ENCODE measurements around the gene LBP.

The LBP gene

DNA sequence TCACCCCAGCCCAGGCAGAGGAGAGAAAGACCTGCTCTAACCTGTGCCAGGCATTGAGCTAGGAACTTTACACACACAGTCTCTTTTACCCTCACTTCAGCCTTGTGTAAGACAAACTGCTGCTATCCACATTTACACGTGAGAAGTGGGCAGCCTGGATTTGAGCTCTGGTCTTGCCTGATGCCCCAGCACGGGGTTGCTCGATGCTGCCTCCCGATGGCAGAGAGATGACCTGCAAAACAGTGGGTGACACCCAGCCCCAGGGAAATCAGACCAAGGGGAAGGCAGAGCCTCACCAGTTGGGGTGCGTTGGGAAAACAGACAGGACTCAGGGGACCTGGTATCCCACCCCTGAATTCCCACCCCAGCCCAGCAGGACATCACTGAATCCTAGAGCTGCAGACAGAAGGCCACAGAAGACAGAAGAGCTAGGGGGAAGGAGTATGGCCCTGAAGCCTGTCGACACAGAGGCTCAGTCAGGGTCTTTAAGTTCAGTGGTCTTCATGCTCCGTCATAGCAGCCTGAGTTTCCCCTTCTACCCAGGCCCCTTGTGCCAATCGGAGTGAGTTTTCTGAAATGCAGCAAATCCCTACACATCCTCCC is 41.3 kb upstream of the LBP start:
- no peak overlapping the region for H3K4me3 ChIP-seq (ENCODE audit: low read depth, low read length)
- TF ChIP-seq ZNF654 (tag by site-specific recombination; IDR thresholded peaks at IDR 0.05; ENCODE audit: low read depth) (peak; percentile 17), ZNF174 (tag by site-specific recombination; IDR thresholded peaks at IDR 0.05) (no peak), ZNF416 (tag by site-specific recombination; IDR thresholded peaks at IDR 0.05) (no peak), ZNF426 (tag by site-specific recombination; IDR thresholded peaks at IDR 0.05) (no peak)
- TF ChIP-seq, protein P1, sequence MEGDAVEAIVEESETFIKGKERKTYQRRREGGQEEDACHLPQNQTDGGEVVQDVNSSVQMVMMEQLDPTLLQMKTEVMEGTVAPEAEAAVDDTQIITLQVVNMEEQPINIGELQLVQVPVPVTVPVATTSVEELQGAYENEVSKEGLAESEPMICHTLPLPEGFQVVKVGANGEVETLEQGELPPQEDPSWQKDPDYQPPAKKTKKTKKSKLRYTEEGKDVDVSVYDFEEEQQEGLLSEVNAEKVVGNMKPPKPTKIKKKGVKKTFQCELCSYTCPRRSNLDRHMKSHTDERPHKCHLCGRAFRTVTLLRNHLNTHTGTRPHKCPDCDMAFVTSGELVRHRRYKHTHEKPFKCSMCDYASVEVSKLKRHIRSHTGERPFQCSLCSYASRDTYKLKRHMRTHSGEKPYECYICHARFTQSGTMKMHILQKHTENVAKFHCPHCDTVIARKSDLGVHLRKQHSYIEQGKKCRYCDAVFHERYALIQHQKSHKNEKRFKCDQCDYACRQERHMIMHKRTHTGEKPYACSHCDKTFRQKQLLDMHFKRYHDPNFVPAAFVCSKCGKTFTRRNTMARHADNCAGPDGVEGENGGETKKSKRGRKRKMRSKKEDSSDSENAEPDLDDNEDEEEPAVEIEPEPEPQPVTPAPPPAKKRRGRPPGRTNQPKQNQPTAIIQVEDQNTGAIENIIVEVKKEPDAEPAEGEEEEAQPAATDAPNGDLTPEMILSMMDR (tag by site-specific recombination; IDR thresholded peaks at IDR 0.05), result 0 out of 2 replicates have a peak, but pooled peaks have one; percentile 13
- POLR2A ChIA-PET, result interaction anchor here (0.5 kb wide), 1 partner anchor 256 kb away, joined by 3 read pairs; no protein-coding TSS in a partner anchor

DNA sequence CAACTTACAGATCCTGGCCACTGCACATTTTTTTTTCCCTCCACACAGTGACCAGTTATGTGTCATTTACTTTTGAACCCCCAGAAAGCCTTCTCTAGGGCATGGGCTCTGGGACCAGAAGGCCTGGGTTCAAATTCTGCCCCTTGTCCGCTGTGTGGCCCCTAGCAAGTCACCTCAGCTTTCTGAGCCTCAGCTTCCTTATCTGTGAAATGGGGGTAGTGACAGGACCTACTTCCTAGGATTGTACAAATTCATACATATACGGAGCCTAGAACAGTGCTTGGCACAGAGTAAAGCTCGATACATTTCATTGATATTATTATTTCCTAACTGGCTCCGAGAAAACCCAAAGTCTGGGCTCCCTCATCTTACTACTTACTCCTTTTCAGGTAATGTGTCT is 40.7 kb upstream of the LBP start:
- CTCF ChIA-PET, result interaction anchor here (0.6 to 1.9 kb wide), 11 partner anchors 10 to 941 kb away, joined by 3 to 5 read pairs (median 4); no protein-coding TSS in a partner anchor
- no peak overlapping the region for H3K4me3 ChIP-seq (ENCODE audit: low read depth, low read length)
- POLR2A ChIA-PET, result no interaction called here
- no peak for TF ChIP-seq BCL11B (tag by site-specific recombination; IDR thresholded peaks at IDR 0.05; ENCODE audit: low read depth)
- TF ChIP-seq, protein P2, sequence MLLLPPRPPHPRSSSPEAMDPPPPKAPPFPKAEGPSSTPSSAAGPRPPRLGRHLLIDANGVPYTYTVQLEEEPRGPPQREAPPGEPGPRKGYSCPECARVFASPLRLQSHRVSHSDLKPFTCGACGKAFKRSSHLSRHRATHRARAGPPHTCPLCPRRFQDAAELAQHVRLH (tag by site-specific recombination; IDR thresholded peaks at IDR 0.05), result no peak
- no peaks in the 10 kb centered on the region for H3K4me1 ChIP-seq (ENCODE audit: control insufficient read depth, insufficient read depth, low read length)
- no peaks in the 10 kb centered on the region for H3K36me3 ChIP-seq (ENCODE audit: control insufficient read depth in 2 of 2, insufficient read depth in 1 of 2, low read length in 2 of 2)
- H3K27ac ChIP-seq (ENCODE audit: extremely low read depth, low read depth, low read length), result no peak overlapping the region
- no peaks in the 10 kb centered on the region for H3K9me3 ChIP-seq (ENCODE audit: control insufficient read depth, insufficient read depth, low read depth, low read length)

More for the DNA sequence above, 41.3 kb upstream of the LBP start:
- CTCF ChIA-PET, result interaction anchor here (0.6 to 1.9 kb wide), 14 partner anchors 10 to 940 kb away, joined by 3 to 5 read pairs (median 4); no protein-coding TSS in a partner anchor
- H3K4me1 ChIP-seq (ENCODE audit: control insufficient read depth, insufficient read depth, low read length), result no peaks in the 10 kb centered on the region
- H3K27ac ChIP-seq (ENCODE audit: extremely low read depth, low read depth, low read length), result no peak overlapping the region
- H3K9me3 ChIP-seq (ENCODE audit: control insufficient read depth, insufficient read depth, low read depth, low read length), result no peaks in the 10 kb centered on the region
- H3K36me3 ChIP-seq (ENCODE audit: control insufficient read depth in 2 of 2, insufficient read depth in 1 of 2, low read length in 2 of 2), result no peaks in the 10 kb centered on the region

DNA sequence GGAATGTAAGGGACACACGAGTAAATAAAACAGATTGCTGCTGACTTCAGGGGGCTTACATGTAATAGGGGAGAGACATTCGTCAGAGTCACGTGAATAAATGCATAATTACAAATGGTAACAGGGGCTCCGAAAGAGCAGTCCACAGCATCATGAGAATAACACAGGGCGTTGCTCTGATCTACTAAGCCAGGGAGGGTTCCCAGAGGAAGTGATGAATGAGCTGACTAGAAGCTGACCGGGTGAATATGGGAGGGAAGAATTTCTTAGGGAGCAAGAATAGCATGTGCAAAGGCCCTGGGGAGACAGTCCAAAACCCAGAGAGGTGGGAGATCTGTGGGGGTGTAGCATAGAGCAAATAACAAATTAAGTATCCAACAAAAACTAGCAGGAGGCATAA is 39.9 kb upstream of the LBP start:
- no peaks in the 10 kb centered on the region for H3K36me3 ChIP-seq (ENCODE audit: control insufficient read depth in 2 of 2, insufficient read depth in 1 of 2, low read length in 2 of 2)
- no peaks in the 10 kb centered on the region for H3K9me3 ChIP-seq (ENCODE audit: control insufficient read depth, insufficient read depth, low read depth, low read length)
- ChIA-PET CTCF (interaction anchor here (1.9 kb wide), 1 partner anchor 54 kb away, joined by 4 read pairs; no protein-coding TSS in a partner anchor), POLR2A (no interaction called here)
- H3K4me1 ChIP-seq (ENCODE audit: control insufficient read depth, insufficient read depth, low read length), result no peaks in the 10 kb centered on the region
- H3K27ac ChIP-seq (ENCODE audit: extremely low read depth, low read depth, low read length), result no peak overlapping the region
- TF ChIP-seq ZNF623 (tag by site-specific recombination; IDR thresholded peaks at IDR 0.05) (peak; percentile 74), ZNF311 (tag by site-specific recombination; IDR thresholded peaks at IDR 0.05; ENCODE audit: borderline replicate concordance) (no peak)
- no peak overlapping the region for H3K4me3 ChIP-seq (ENCODE audit: low read depth, low read length)

DNA sequence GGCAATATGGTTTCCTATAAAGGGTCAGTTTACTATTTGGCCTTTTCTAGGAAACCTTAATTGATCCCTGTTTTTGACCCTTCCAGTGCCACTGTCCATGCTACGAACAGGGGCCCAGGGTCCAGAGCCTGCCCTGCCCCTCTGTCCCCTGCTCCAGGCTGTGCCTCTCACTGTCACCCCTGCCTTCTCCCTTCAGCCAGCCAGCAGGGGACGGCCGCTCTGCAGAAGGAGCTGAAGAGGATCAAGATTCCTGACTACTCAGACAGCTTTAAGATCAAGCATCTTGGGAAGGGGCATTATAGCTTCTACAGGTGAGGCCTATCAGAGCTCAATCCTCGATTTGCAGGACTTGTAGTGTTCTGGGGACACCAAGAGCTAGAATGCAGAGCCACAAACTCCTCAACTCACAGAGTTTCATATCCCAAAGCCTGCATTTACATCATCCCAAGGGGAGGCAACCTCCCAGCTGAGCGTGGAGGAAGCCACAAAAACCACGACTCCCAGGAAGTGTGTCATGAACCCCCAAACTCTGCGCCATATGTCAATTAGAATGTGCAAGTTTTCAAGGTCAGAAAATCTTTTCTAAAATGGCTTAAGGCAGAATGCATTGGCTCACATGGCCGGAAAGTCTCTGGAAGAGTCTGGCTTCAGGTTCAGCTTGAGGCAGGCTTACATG is 38.8 kb upstream of the LBP start:
- no peak overlapping the region for H3K4me3 ChIP-seq (ENCODE audit: low read depth, low read length)
- CTCF ChIA-PET, result interaction anchor here (1.2 kb wide), 1 partner anchor 15 kb away, joined by 3 read pairs; no protein-coding TSS in a partner anchor
- H3K27ac ChIP-seq (ENCODE audit: extremely low read depth, low read depth, low read length), result no peak overlapping the region
- H3K9me3 ChIP-seq (ENCODE audit: control insufficient read depth, insufficient read depth, low read depth, low read length), result no peaks in the 10 kb centered on the region
- POLR2A ChIA-PET, result no interaction called here
- H3K36me3 ChIP-seq (ENCODE audit: control insufficient read depth in 2 of 2, insufficient read depth in 1 of 2, low read length in 2 of 2), result no peaks in the 10 kb centered on the region
- H3K4me1 ChIP-seq (ENCODE audit: control insufficient read depth, insufficient read depth, low read length), result no peaks in the 10 kb centered on the region
- TF ChIP-seq, protein P3, sequence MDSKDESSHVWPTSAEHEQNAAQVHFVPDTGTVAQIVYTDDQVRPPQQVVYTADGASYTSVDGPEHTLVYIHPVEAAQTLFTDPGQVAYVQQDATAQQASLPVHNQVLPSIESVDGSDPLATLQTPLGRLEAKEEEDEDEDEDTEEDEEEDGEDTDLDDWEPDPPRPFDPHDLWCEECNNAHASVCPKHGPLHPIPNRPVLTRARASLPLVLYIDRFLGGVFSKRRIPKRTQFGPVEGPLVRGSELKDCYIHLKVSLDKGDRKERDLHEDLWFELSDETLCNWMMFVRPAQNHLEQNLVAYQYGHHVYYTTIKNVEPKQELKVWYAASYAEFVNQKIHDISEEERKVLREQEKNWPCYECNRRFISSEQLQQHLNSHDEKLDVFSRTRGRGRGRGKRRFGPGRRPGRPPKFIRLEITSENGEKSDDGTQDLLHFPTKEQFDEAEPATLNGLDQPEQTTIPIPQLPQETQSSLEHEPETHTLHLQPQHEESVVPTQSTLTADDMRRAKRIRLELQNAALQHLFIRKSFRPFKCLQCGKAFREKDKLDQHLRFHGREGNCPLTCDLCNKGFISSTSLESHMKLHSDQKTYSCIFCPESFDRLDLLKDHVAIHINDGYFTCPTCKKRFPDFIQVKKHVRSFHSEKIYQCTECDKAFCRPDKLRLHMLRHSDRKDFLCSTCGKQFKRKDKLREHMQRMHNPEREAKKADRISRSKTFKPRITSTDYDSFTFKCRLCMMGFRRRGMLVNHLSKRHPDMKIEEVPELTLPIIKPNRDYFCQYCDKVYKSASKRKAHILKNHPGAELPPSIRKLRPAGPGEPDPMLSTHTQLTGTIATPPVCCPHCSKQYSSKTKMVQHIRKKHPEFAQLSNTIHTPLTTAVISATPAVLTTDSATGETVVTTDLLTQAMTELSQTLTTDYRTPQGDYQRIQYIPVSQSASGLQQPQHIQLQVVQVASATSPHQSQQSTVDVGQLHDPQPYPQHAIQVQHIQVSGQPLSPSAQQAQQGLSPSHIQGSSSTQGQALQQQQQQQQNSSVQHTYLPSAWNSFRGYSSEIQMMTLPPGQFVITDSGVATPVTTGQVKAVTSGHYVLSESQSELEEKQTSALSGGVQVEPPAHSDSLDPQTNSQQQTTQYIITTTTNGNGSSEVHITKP (tag by site-specific recombination; IDR thresholded peaks at IDR 0.05), result no peak
- TF ChIP-seq ZNF585B (tag by site-specific recombination; IDR thresholded peaks at IDR 0.05) (no peak), HOXA7 (CRISPR knock-in tag; IDR thresholded peaks at IDR 0.05; ENCODE audit: borderline replicate concordance) (no peak), GFI1B (tag by site-specific recombination; IDR thresholded peaks at IDR 0.05) (no peak), YY2 (tag by site-specific recombination; IDR thresholded peaks at IDR 0.05) (no peak), ZNF791 (tag by site-specific recombination; IDR thresholded peaks at IDR 0.05) (no peak), ZNF19 (tag by site-specific recombination; IDR thresholded peaks at IDR 0.05; ENCODE audit: low read depth) (no peak)
- TF ChIP-seq, protein P4, sequence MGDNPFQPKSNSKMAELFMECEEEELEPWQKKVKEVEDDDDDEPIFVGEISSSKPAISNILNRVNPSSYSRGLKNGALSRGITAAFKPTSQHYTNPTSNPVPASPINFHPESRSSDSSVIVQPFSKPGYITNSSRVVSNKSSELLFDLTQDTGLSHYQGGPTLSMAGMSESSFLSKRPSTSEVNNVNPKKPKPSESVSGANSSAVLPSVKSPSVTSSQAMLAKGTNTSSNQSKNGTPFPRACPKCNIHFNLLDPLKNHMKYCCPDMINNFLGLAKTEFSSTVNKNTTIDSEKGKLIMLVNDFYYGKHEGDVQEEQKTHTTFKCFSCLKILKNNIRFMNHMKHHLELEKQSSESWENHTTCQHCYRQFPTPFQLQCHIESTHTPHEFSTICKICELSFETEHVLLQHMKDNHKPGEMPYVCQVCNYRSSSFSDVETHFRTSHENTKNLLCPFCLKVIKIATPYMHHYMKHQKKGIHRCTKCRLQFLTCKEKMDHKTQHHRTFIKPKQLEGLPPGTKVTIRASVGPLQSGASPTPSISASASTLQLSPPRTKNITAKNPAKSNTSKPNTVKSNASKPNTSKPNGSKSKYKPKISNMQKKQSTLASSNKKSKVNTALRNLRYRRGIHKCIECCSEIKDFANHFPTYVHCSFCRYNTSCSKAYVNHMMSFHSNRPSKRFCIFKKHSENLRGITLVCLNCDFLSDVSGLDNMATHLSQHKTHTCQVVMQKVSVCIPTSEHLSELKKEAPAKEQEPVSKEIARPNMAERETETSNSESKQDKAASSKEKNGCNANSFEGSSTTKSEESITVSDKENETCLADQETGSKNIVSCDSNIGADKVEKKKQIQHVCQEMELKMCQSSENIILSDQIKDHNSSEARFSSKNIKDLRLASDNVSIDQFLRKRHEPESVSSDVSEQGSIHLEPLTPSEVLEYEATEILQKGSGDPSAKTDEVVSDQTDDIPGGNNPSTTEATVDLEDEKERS (tag by site-specific recombination; IDR thresholded peaks at IDR 0.05), result no peak
